Measurements from ENCODE around the gene PTPN7. TPM values are rescaled to one million over a fixed set of nuclear protein-coding genes. Genes with fewer than 3 reads are reported as not detected.

Gene PTPN7
- polyA plus RNA-seq, 3 donors, result 1.0 to 1.7 (median 1.0) TPM

Other genes starting within 250 kb of the PTPN7 start
- gene LMOD1, start 214.1 kb downstream of the PTPN7 start, polyA plus RNA-seq (ENCODE audit: insufficient read length in 3 of 3), result 1 to 10 TPM; 3.4 to 5.2 (median 4.3) TPM
- 10 to 100 TPM; 62.9 to 67.9 (median 63.4) TPM for gene TIMM17A, start 205.1 kb downstream of the PTPN7 start, polyA plus RNA-seq (ENCODE audit: insufficient read length in 3 of 3)
- 10 to 100 TPM; 62.5 to 69.6 (median 63.3) TPM for gene RNPEP, start 178.0 kb downstream of the PTPN7 start, polyA plus RNA-seq (ENCODE audit: insufficient read length in 3 of 3)
- gene ELF3, start 150.0 kb downstream of the PTPN7 start, polyA plus RNA-seq (ENCODE audit: insufficient read length in 3 of 3), result 10 to 100 TPM; 40.7 to 84.8 (median 40.8) TPM
- gene GPR37L1, start 37.7 kb downstream of the PTPN7 start, polyA plus RNA-seq (ENCODE audit: insufficient read length in 3 of 3), result under 1 TPM in 2 of 3 donors, not detected in 1; 0.04 to 0.06 TPM
- gene ARL8A, start 15.9 kb downstream of the PTPN7 start, polyA plus RNA-seq (ENCODE audit: insufficient read length in 3 of 3), result 10 to 100 TPM; 41.4 to 43.3 (median 42.3) TPM
- gene LGR6, start 33.2 kb upstream of the PTPN7 start, polyA plus RNA-seq (ENCODE audit: insufficient read length in 3 of 3), result 1 to 10 TPM in 2 of 3 donors, under 1 TPM in 1; 0.70 to 1.5 (median 1.0) TPM
- 10 to 100 TPM; 24.5 to 37.5 (median 35.4) TPM for gene UBE2T, start 181.3 kb upstream of the PTPN7 start, polyA plus RNA-seq (ENCODE audit: insufficient read length in 3 of 3)
- gene PPP1R12B, start 188.1 kb upstream of the PTPN7 start, polyA plus RNA-seq (ENCODE audit: insufficient read length in 3 of 3), result 10 to 100 TPM; 17.4 to 24.0 (median 19.2) TPM

Data from renal cortex interstitium (tissue), 3 donors.